GM12875 (cell line): ENCODE data around the gene YARS1.

ENCODE experiments used
- H3K4me3 ChIP-seq: one replicate; pipeline ENCODE4 v1.5.1; 2011; ENCODE audit warnings: low read depth, low read length, control low read depth
- CTCF ChIP-seq: IDR thresholded peaks from 2 replicates; pipeline ENCODE4 v1.5.1; 2011; ENCODE audit warnings: low read depth, mild to moderate bottlenecking, control low read depth, inconsistent platforms, low read length, moderate library complexity, borderline replicate concordance; ENCODE audit not compliant: insufficient read depth

The YARS1 gene

GRCh38 chr1:32766328-32766972, 50.7 kb downstream of the YARS1 start:
- TF ChIP-seq CTCF = no peak
- no peak overlapping the region for H3K4me3 ChIP-seq

GRCh38 chr1:32765570-32766327, 51.4 kb downstream of the YARS1 start:
- TF ChIP-seq CTCF = no peak
- H3K4me3 ChIP-seq = no peak overlapping the region

- H3K4me3 ChIP-seq = no peak overlapping the region
- TF ChIP-seq CTCF = no peak
Measured at GRCh38 chr1:32764826-32765569, 52.2 kb downstream of the YARS1 start.

- H3K4me3 ChIP-seq = no peak overlapping the region
- TF ChIP-seq CTCF = no peak
Measured at GRCh38 chr1:32763221-32763620, 53.9 kb downstream of the YARS1 start.

- TF ChIP-seq CTCF = no peak
- no peak overlapping the region for H3K4me3 ChIP-seq
Measured at GRCh38 chr1:32761936-32762335, 55.2 kb downstream of the YARS1 start.

GRCh38 chr1:32761253-32761877, 55.8 kb downstream of the YARS1 start:
- no peak for TF ChIP-seq CTCF
- H3K4me3 ChIP-seq = no peak overlapping the region
